Measurements from ENCODE around the gene ZDHHC12.

ZDHHC12 gene

GRCh38 chr9:128723866-128724743, at the start of gene ZDHHC12:
Gene ZDHHC12, minus strand, starts transcription at chr9:128724127. Its CDS starts 34 bp downstream, at chr9:128724093.
- peak; percentile 94 for DNase-seq

- no peak for DNase-seq
Measured at GRCh38 chr9:128773049-128773448, 49.1 kb upstream of the ZDHHC12 start.

DNA sequence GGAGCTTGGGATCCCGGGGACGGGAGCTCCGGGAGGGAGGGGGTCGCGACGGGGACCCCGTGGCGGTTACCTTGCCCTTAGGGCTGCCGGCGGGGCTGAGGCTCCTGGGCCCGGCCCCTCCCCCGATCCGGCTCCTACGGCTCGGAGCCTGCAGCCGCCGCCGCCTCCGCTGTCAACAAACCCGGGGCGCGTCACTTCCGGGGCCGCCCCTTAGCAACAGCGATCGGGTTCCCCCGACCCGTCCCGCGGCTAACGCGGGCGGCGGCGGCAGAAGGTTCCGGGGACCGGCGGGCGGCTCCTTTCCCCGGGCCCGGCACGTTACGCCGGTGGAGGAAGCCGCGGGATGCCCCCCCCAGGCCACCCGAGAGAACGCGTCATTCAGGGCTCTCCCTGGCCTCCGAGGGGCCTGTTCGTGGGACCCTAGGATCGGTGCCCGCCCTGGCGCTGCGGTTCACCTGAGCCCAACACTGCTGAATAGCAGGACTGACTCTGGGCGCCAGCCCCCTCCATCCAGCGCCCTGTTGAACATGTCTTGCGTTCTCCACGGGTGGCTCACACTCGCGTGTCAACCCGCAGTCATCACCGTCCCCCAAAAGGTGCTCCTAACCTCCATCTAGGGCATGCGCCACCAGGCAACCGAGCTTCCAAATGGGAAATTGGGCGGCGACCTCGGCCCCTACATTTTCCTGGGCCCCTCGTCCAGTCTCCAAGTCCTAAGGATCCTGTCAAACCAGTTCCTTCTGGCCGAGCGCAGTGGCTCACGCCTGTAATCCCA, 48.0 kb upstream of the ZDHHC12 start, which contains the start of gene ZER1:
Gene ZER1, minus strand, starts transcription at position 183 of the 775 bp plus-strand sequence. CDS start 16,362 bp downstream, outside the sequence.
- DNase-seq = peak; percentile 51

- DNase-seq = no peak
Measured at GRCh38 chr9:128771094-128771721, 47.3 kb upstream of the ZDHHC12 start.

DNA sequence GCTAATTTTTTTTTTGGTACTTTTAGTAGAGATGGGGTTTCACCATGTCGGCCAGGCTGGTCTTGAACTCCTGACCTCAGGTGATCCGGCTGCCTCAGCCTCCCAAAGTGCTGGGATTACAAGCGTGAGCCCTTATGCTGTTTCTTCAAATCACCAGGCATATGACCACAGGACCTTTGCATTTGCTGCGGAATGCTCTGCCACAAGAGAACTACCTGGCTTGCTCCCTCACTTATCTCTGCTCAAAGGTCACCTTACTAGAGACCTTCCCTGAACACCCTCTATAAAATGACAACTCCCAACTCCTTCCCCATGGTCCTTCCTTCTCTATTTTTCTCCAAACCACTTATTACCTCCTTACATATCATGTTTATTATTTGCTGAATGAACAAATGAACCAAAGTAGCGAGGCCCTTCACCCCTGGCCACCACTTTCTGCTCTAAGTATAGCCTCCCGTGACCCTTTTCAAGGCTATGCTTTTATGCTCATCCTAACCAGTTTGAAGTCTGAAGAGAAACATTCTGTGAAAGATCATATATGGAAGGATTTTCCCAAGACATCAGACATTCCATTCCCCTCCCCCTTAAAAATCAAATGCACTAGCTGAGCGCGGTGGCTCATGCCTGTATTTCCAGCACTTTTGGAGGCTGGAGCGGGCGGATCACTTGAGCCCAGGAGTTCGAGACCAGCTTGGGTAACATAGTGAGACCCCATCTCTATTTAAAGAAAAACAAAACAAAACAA, 46.5 kb upstream of the ZDHHC12 start:
- DNase-seq = no peak

- DNase-seq = no peak
Measured at GRCh38 chr9:128768606-128769005, 44.7 kb upstream of the ZDHHC12 start.

- DNase-seq = no peak
Measured at GRCh38 chr9:128765499-128765898, 41.6 kb upstream of the ZDHHC12 start.

- no peak for DNase-seq
Measured at GRCh38 chr9:128764361-128764760, 40.4 kb upstream of the ZDHHC12 start.

DNA sequence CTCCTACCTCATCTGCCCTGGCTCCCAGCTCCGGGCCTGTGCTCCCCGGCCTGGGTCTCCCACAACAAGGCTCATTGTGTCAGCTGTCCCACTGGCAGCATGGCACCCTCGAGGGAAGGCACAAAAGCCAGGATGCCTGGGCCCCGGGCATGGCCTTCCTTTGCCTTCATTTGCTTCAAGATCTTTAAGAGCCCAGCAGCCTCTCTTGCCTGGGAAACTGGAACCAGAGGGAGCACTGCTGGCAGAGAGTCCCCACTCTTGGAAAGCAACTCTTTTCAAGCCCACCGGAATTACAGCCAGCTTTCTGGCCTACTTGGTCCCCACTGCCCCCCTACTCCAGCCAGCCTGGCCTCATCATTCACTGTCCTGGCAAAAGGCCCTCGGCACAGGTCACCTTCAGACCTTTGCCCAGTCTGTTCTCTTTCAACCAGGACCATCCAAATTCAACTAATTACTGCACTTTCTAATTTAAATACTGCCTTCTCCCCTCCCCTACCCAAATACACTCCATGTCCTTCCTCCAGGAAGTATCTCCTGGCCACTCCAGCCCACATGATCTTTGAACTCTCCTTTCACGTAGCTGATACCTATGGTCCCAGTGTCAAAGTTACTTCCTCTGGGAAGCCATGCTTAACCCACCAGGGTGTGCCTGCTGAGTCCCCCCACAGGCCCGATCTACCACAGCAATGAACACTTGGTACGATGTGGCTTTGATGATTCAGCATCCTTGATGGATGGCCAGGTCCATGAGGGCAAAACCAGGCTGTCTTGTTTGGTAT, 38.9 kb upstream of the ZDHHC12 start:
- no peak for DNase-seq

- no peak for DNase-seq
Measured at GRCh38 chr9:128757602-128758001, 33.7 kb upstream of the ZDHHC12 start.

DNA sequence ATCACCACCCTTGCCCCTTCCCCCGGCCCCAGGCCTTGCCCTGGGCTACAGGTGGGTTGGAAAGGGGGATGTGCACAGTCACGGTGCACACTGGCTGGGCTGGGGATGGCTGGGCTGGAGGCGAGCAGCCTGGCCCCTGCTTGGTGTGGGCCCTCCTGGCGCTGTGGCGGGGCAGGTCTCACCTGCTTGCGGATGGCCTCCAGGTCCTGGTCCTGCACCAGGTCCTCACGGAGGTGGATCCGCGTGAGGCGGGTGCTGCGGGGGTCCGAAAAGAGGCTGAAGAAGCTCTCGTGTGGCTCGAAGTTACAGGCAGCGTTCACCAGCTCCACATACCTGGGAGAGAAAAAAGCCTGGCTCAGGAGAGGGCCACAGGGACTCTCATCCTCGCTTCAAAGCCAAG, 29.7 kb upstream of the ZDHHC12 start:
- DNase-seq = no peak

- DNase-seq = no peak
Measured at GRCh38 chr9:128750926-128751595, 27.1 kb upstream of the ZDHHC12 start.

GRCh38 chr9:128747241-128747640, 23.3 kb upstream of the ZDHHC12 start:
- DNase-seq = no peak

DNA sequence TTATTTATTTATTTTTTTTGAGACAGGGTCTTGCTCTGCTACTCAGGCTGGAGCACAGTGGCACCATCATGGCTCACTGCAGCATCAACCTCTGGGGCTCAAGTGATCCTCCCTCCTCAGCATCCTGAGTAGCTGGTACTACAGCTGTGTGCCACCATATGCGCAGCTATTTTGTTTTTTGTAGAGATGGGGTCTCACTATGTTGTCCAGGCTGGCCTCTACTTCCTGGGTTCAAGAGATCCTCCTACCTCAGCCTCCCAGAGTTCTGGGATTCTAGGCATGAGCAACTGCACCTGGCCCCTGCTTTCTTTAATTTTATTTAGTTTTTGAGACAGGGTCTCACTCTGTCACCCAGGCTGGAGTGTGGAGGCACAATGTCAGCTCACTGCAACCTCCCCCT, 19.5 kb upstream of the ZDHHC12 start:
- no peak for DNase-seq

- no peak for DNase-seq
Measured at GRCh38 chr9:128742401-128742800, 18.5 kb upstream of the ZDHHC12 start.

DNA sequence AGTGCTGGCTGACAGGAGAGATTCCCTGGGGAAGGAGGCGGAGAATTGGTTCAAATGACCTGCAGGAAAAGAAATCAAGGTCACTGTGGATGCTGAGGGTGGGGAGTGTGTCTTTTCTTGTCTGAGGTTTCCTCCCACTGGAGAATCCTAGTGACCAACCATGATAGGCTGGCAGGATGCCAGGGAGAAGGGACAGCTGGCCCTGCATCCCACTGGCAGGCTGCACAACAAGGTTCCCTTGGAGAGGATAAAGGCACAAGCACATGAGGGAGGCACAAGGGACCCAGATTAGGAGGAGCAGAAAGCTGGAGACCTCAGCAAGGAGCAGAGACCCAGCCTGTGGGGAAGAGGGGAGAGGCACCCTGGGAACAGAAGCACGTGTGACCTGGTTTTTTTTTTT, 11.4 kb upstream of the ZDHHC12 start:
- no peak for DNase-seq

GRCh38 chr9:128733256-128733655, 9.3 kb upstream of the ZDHHC12 start:
- DNase-seq = peak; percentile 92

- DNase-seq = no peak
Measured at GRCh38 chr9:128732576-128732975, 8.6 kb upstream of the ZDHHC12 start.

DNA sequence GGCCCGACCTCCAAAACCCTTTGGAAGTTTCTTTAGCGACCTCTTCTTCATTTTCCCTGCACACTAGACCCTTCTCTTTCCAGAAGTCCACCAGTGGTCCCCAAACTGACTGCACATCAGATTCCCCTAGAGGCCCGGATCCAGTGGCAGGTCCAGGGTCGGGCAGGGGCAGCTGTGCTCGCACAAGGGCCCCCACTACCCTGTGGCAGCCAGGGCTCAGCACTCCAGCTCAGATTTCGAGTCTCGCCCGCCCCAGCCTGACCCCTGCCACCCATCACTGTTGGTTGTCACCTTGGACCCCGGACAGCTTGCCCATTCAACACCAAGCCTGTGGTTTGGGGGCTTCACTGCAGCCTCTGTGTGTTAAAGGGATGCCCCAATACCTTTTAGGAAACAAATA, 7.8 kb upstream of the ZDHHC12 start:
- DNase-seq = no peak

DNA sequence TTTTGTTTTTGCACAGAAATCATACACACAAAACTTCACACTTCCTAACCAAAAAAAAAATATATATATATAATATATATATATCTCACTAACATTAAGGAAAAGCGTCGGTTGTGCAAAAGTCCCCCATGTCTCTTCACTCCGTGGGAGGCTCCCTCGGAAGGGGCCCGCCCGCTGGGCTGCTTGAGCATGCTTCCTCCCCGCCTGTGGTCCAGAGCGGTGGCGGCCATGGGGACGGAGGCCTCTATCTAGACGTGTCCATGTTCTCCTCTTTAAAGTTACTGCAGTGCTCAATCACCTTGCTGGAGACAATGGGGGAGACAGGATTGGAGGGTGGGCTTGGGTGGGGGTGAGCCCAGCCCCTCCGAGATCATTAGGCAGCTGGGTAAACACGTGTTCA, 7.2 kb upstream of the ZDHHC12 start:
- no peak for DNase-seq

Data from NCI-H1694 (cell line).